ENCODE results near the gene ARHGAP22. TPM values are rescaled to one million over a fixed set of nuclear protein-coding genes. Genes with fewer than 3 reads are reported as not detected.

The ARHGAP22 gene
- total RNA-seq, 3 donors from 2014 or later (not counting 1 experiment from before 2014, with no cell fraction given) = 0.21 to 0.40 TPM; not detected in 1

GRCh38 chr10:48541144-48541795 lies 63.6 kb downstream of the ARHGAP22 start:
- Mint-ChIP-seq H3K27ac (no peak overlapping the region), H3K4me3 (no peak overlapping the region), H3K4me1 (no peaks in the 10 kb centered on the region), H3K27me3 (ENCODE audit: low read depth in 2 of 2) (no peaks in the 10 kb centered on the region), H3K36me3 (no peaks in the 10 kb centered on the region), H3K9me3 (no peaks in the 10 kb centered on the region)
- Histone ChIP-seq H3K27me3 (ENCODE audit: control insufficient read depth, insufficient read depth, low read length) (no peaks in the 10 kb centered on the region), H3K9me3 (ENCODE audit: control insufficient read depth, insufficient read depth, low read length) (no peaks in the 10 kb centered on the region), H3K27ac (ENCODE audit: low read length) (no peak overlapping the region), H3K4me3 (ENCODE audit: low read length) (no peak overlapping the region), H3K36me3 (ENCODE audit: control insufficient read depth, insufficient read depth, low read length) (no peaks in the 10 kb centered on the region), H3K4me1 (ENCODE audit: control insufficient read depth, insufficient read depth, low read length) (no peaks in the 10 kb centered on the region)
- intact Hi-C loops (cut with micrococcal nuclease) = no loop called here
- WGBS (ENCODE audit: insufficient coverage) = 90% methylated on average over 7 of the region's 7 CpGs
- no peak for DNase-seq
- no peak for TF ChIP-seq CTCF (IDR thresholded peaks at IDR 0.05)
- ATAC-seq = no peak

GRCh38 chr10:48538611-48539010 lies 66.3 kb downstream of the ARHGAP22 start:
- intact Hi-C loops (cut with micrococcal nuclease) = no loop called here
- Histone ChIP-seq H3K36me3 (ENCODE audit: control insufficient read depth, insufficient read depth, low read length) (no peaks in the 10 kb centered on the region), H3K4me1 (ENCODE audit: control insufficient read depth, insufficient read depth, low read length) (no peaks in the 10 kb centered on the region), H3K27ac (ENCODE audit: low read length) (no peak overlapping the region), H3K4me3 (ENCODE audit: low read length) (no peak overlapping the region), H3K27me3 (ENCODE audit: control insufficient read depth, insufficient read depth, low read length) (no peaks in the 10 kb centered on the region), H3K9me3 (ENCODE audit: control insufficient read depth, insufficient read depth, low read length) (no peaks in the 10 kb centered on the region)
- 73% methylated on average over 2 of the region's 2 CpGs for WGBS (ENCODE audit: insufficient coverage)
- no peaks in the 10 kb centered on the region for H3K36me3 Mint-ChIP-seq
- no peak for TF ChIP-seq CTCF (IDR thresholded peaks at IDR 0.05)
- H3K27ac Mint-ChIP-seq = no peak overlapping the region
- ATAC-seq (no peak), DNase-seq (no peak)
- no peaks in the 10 kb centered on the region for H3K4me1 Mint-ChIP-seq
- H3K4me3 Mint-ChIP-seq = no peak overlapping the region
- no peaks in the 10 kb centered on the region for H3K9me3 Mint-ChIP-seq
- H3K27me3 Mint-ChIP-seq (ENCODE audit: low read depth in 2 of 2) = peaks cover 0 to 3% of the 10 kb centered on the region in 2 donors

- TF ChIP-seq CTCF (IDR thresholded peaks at IDR 0.05) = no peak
- Mint-ChIP-seq H3K4me1 (no peaks in the 10 kb centered on the region), H3K4me3 (no peak overlapping the region), H3K9me3 (no peaks in the 10 kb centered on the region), H3K27ac (no peak overlapping the region), H3K36me3 (no peaks in the 10 kb centered on the region), H3K27me3 (ENCODE audit: low read depth in 2 of 2) (peaks cover 0 to 9% of the 10 kb centered on the region in 2 donors)
- intact Hi-C loops (cut with micrococcal nuclease) = no loop called here
- DNase-seq (no peak), ATAC-seq (no peak)
- 90% methylated on average over 13 of the region's 13 CpGs for WGBS (ENCODE audit: insufficient coverage)
- Histone ChIP-seq H3K36me3 (ENCODE audit: control insufficient read depth, insufficient read depth, low read length) (no peaks in the 10 kb centered on the region), H3K27me3 (ENCODE audit: control insufficient read depth, insufficient read depth, low read length) (no peaks in the 10 kb centered on the region), H3K27ac (ENCODE audit: low read length) (no peak overlapping the region), H3K9me3 (ENCODE audit: control insufficient read depth, insufficient read depth, low read length) (no peaks in the 10 kb centered on the region), H3K4me1 (ENCODE audit: control insufficient read depth, insufficient read depth, low read length) (no peaks in the 10 kb centered on the region), H3K4me3 (ENCODE audit: low read length) (no peak overlapping the region)
These were observed 67.7 kb downstream of the ARHGAP22 start for GRCh38 chr10:48536916-48537890.
